ENCODE data around the gene RPS21. TPM values are rescaled to one million over a fixed set of nuclear protein-coding genes. Genes with fewer than 3 reads are reported as not detected.

Gene RPS21
- total RNA-seq, 1 donor from 2014 or later = 1,828 TPM

DNA sequence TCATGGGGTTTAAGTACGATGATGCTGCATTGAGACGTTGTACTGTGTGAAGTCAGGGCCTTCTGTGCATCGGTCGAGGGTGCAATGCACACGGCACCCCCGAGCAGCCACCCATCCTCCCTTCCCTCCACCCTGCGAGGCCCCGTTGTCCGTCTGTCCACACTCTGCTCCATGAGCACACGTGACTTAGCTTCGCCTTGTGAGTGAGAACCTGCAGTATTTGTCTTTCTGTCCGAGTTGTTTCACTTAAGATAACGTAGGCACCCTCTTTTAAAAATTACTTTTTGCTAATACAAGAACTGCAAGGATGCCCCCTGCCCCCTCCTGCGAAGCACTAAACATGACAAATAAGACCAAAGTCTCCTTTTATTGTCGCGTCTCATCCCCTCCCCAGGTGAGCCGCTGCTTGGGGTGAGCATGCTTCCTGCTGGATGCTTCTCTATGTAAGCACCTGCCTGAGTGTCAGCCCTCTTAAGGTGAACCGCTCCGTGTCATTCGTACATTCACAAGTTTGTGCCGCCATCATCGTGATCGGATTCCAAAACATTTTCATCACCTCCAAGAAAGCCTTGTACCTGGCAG is 44.1 kb downstream of the RPS21 start:
- Histone ChIP-seq H3K9me3 (no peaks in the 10 kb centered on the region), H3K36me3 (no peaks in the 10 kb centered on the region), H3K4me3 (no peak overlapping the region), H3K27ac (no peak overlapping the region), H3K27me3 (no peaks in the 10 kb centered on the region), H3K4me1 (peaks cover 0 to 11% of the 10 kb centered on the region in 2 donors)
- TF ChIP-seq, protein P1, sequence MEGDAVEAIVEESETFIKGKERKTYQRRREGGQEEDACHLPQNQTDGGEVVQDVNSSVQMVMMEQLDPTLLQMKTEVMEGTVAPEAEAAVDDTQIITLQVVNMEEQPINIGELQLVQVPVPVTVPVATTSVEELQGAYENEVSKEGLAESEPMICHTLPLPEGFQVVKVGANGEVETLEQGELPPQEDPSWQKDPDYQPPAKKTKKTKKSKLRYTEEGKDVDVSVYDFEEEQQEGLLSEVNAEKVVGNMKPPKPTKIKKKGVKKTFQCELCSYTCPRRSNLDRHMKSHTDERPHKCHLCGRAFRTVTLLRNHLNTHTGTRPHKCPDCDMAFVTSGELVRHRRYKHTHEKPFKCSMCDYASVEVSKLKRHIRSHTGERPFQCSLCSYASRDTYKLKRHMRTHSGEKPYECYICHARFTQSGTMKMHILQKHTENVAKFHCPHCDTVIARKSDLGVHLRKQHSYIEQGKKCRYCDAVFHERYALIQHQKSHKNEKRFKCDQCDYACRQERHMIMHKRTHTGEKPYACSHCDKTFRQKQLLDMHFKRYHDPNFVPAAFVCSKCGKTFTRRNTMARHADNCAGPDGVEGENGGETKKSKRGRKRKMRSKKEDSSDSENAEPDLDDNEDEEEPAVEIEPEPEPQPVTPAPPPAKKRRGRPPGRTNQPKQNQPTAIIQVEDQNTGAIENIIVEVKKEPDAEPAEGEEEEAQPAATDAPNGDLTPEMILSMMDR (IDR thresholded peaks at IDR 0.05) = no peak
- intact Hi-C loops (cut with DNase I) = no loop called here
- no peak for DNase-seq (ENCODE audit: low spot score in 2 of 2)

DNA sequence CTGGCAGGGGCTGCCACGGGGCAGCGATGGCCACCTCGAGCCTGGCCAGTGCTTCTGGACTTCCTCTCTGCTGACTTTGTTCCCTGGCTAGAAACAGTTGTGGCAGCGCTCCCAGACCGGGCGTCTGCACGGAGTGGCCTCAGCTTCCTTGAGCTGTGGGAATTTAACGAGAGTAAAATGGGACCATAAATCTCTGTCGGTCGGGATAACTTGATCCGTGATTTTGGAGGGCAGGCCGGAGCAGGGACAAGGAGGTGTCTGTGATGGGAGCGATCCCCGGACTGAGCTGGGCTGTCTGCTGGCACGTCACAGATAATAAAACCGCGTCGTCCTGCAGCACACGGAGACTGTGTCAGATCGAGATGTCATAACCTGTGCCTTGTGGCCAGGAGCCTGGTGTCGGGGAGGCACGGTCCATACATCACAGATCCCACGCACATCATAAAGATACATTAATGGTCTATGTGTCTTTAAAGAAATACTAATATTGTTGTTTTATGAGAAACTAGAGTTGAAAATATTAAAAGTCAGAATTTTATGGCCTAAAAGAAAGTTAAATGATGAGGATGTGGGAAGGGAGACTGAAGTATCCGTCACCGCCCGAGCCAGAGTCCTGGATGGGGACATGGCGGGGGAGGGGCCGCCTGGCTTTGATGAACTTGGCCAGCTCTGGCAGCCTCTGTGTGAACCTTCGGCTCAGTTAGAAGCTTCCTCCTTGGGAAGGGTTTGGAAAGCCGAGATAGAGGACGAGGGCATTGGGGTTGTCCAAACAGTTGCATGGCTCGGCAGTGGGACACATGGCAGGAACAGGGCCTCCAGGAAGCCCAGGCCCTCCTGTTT is 47.0 kb downstream of the RPS21 start:
- H3K36me3 ChIP-seq = no peaks in the 10 kb centered on the region
- peak overlapping the region; percentile 26 to 45 for H3K27ac ChIP-seq
- peak overlapping the region; percentile 10 to 45 for H3K4me3 ChIP-seq
- DNase-seq (ENCODE audit: low spot score in 2 of 2) = peak in 1 of 2 donors; percentile 68
- TF ChIP-seq, protein P1 (IDR thresholded peaks at IDR 0.05) = no peak
- H3K4me1 ChIP-seq = peaks cover 0 to 11% of the 10 kb centered on the region in 2 donors
- no peaks in the 10 kb centered on the region for H3K27me3 ChIP-seq
- H3K9me3 ChIP-seq = no peaks in the 10 kb centered on the region
- intact Hi-C loops (cut with DNase I) = no loop called here

GRCh38 chr20:62436692-62437091 is 49.8 kb downstream of the RPS21 start:
- Histone ChIP-seq H3K27me3 (no peaks in the 10 kb centered on the region), H3K9me3 (no peaks in the 10 kb centered on the region), H3K36me3 (no peaks in the 10 kb centered on the region), H3K4me3 (no peak overlapping the region), H3K27ac (no peak overlapping the region), H3K4me1 (peaks cover 0 to 11% of the 10 kb centered on the region in 2 donors)
- TF ChIP-seq, protein P1 (IDR thresholded peaks at IDR 0.05) = no peak
- DNase-seq (ENCODE audit: low spot score in 2 of 2) = no peak
- intact Hi-C loops (cut with DNase I) = no loop called here

GRCh38 chr20:62437496-62437895 is 50.6 kb downstream of the RPS21 start:
- H3K36me3 ChIP-seq = no peaks in the 10 kb centered on the region
- H3K9me3 ChIP-seq = no peaks in the 10 kb centered on the region
- no peak overlapping the region for H3K4me3 ChIP-seq
- H3K27me3 ChIP-seq = no peaks in the 10 kb centered on the region
- H3K27ac ChIP-seq = no peak overlapping the region
- intact Hi-C loops (cut with DNase I) = no loop called here
- H3K4me1 ChIP-seq = peaks cover 0 to 11% of the 10 kb centered on the region in 2 donors
- TF ChIP-seq, protein P1 (IDR thresholded peaks at IDR 0.05) = no peak
- DNase-seq (ENCODE audit: low spot score in 2 of 2) = no peak

DNA sequence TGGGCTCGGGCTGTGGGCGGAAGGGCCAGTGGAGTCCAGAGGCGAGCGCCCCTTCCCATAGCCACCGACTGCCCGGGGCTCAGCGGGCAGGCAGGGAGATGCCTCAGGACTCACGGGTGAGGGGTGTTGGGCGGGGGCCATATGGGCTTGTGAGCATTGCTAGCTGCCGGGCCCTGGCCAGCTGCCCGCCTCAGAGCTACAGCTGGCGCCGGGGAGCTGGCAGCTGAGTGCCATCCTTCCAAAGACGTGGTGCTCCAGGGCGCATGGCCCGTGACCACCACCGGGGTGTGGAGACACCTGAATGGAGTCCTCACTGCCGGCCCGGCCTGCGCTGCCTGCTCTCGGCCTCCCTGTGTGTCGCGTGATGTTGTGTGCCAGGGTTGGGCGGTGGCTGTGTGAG is 51.0 kb downstream of the RPS21 start:
- TF ChIP-seq, protein P1 (IDR thresholded peaks at IDR 0.05) = no peak
- no peaks in the 10 kb centered on the region for H3K27me3 ChIP-seq
- no peak for DNase-seq (ENCODE audit: low spot score in 2 of 2)
- intact Hi-C loops (cut with DNase I) = no loop called here
- no peak overlapping the region for H3K27ac ChIP-seq
- no peaks in the 10 kb centered on the region for H3K36me3 ChIP-seq
- peaks cover 0 to 11% of the 10 kb centered on the region in 2 donors for H3K4me1 ChIP-seq
- no peaks in the 10 kb centered on the region for H3K9me3 ChIP-seq
- no peak overlapping the region for H3K4me3 ChIP-seq

Other genes with a start within 250 kb of the RPS21 start
- gene PSMA7, start 243.7 kb upstream of the RPS21 start, total RNA-seq = 301 TPM
- 39.8 TPM for gene SS18L1, start 243.3 kb upstream of the RPS21 start, total RNA-seq
- 14.5 TPM for gene MTG2, start 204.1 kb upstream of the RPS21 start, total RNA-seq
- 0.21 TPM for gene HRH3, start 166.8 kb upstream of the RPS21 start, total RNA-seq
- gene OSBPL2, start 148.6 kb upstream of the RPS21 start, total RNA-seq = 25.0 TPM
- 236 TPM for gene ADRM1, start 84.1 kb upstream of the RPS21 start, total RNA-seq
- gene LAMA5, start 19.8 kb upstream of the RPS21 start, total RNA-seq = 469 TPM
- gene CABLES2, start 20.2 kb downstream of the RPS21 start, total RNA-seq = 0.43 TPM
- not detected for gene RBBP8NL, start 40.4 kb downstream of the RPS21 start, total RNA-seq
- not detected for gene GATA5, start 88.9 kb downstream of the RPS21 start, total RNA-seq